Liver (tissue), 9 donors: ENCODE measurements around the gene CLDN14. TPM values are rescaled to one million over a fixed set of nuclear protein-coding genes. Genes with fewer than 3 reads are reported as not detected.

ENCODE experiments used
- DNase-seq: peaks from one replicate; pipeline ENCODE4 v3.0.0-alpha.2; 2017; ENCODE audit warnings: low spot score
- H3K27ac ChIP-seq, 2 donors: one replicate each; pipeline ENCODE4 v1.7.0; 2013; ENCODE audit warnings: inconsistent platforms in 2 of 2, low read length in 2 of 2, control low read depth in 1 of 2, low read depth in 1 of 2, mild to moderate bottlenecking in 1 of 2
- H3K27me3 ChIP-seq, 4 donors: one replicate each; pipeline versions ENCODE4 v1.6.1 to v1.7.0; 2013; ENCODE audit warnings: low read length in 3 of 4, inconsistent platforms in 1 of 4, mild to moderate bottlenecking in 1 of 4, moderate library complexity in 1 of 4; ENCODE audit not compliant: control insufficient read depth in 4 of 4, insufficient read depth in 4 of 4
- H3K36me3 ChIP-seq, 4 donors: one replicate each; pipeline versions ENCODE4 v1.6.1 to v1.7.0; 2013; ENCODE audit warnings: low read length in 3 of 4, mild to moderate bottlenecking in 3 of 4, low read depth in 1 of 4, moderate library complexity in 1 of 4; ENCODE audit not compliant: control insufficient read depth in 4 of 4, insufficient read depth in 3 of 4
- H3K4me1 ChIP-seq, 4 donors: one replicate each; pipeline versions ENCODE4 v1.6.1 to v1.7.0; 2013; ENCODE audit warnings: low read length in 3 of 4, mild to moderate bottlenecking in 3 of 4, moderate library complexity in 1 of 4; ENCODE audit not compliant: control insufficient read depth in 4 of 4, insufficient read depth in 4 of 4
- H3K4me3 ChIP-seq, 3 donors: one replicate each; pipeline versions ENCODE4 v1.6.1 to v1.7.0; 2013; ENCODE audit warnings: low read length in 3 of 3, control low read depth in 1 of 3, low read depth in 1 of 3, mild to moderate bottlenecking in 1 of 3
- H3K9ac ChIP-seq, 2 donors: one replicate each; pipeline ENCODE4 v1.7.0; 2013; ENCODE audit warnings: low read length in 2 of 2, mild to moderate bottlenecking in 2 of 2, moderate library complexity in 2 of 2, control low read depth in 1 of 2, low read depth in 1 of 2
- H3K9me3 ChIP-seq, 4 donors: one replicate each; pipeline versions ENCODE4 v1.6.1 to v1.7.0; 2013; ENCODE audit warnings: low read length in 3 of 4; ENCODE audit not compliant: control insufficient read depth in 4 of 4
- EGR1 ChIP-seq, 2 donors: IDR thresholded peaks; 2 replicates each; pipeline ENCODE4 v1.6.1; 2016 to 2018; ENCODE audit warnings: antibody characterized with exemption in 2 of 2, low read depth in 2 of 2
- FOXA1 ChIP-seq: IDR thresholded peaks from 2 replicates; pipeline ENCODE4 v1.6.1; 2016; ENCODE audit warnings: antibody characterized with exemption
- FOXA2 ChIP-seq: IDR thresholded peaks from 2 replicates; pipeline ENCODE4 v1.6.1; 2016; ENCODE audit warnings: antibody characterized with exemption
- HNF4A ChIP-seq, 2 donors: conservative IDR thresholded peaks; 2 replicates each; pipeline ENCODE4 v1.6.1; 2016; ENCODE audit warnings: antibody characterized with exemption in 2 of 2, mild to moderate bottlenecking in 2 of 2
- JUND ChIP-seq, 2 donors: IDR thresholded peaks; 2 replicates each; pipeline ENCODE4 v1.6.1; 2016; ENCODE audit warnings: antibody characterized with exemption in 2 of 2
- NR2F2 ChIP-seq: IDR thresholded peaks from 2 replicates; pipeline ENCODE4 v1.6.1; 2016; ENCODE audit warnings: antibody characterized with exemption
- RAD21 ChIP-seq, 2 donors: IDR thresholded peaks; 2 replicates each; pipeline ENCODE4 v1.6.1; 2016; ENCODE audit warnings: antibody characterized with exemption in 2 of 2, mild to moderate bottlenecking in 2 of 2
- REST ChIP-seq: IDR thresholded peaks from 2 replicates; pipeline ENCODE4 v1.6.1; 2016; ENCODE audit warnings: antibody characterized with exemption, mild to moderate bottlenecking
- RXRA ChIP-seq, 2 donors: IDR thresholded peaks; 2 replicates each; pipeline ENCODE4 v1.6.1; 2017 to 2018; ENCODE audit warnings: antibody characterized with exemption in 2 of 2, mild to moderate bottlenecking in 1 of 2
- SP1 ChIP-seq: IDR thresholded peaks from 2 replicates; pipeline ENCODE4 v1.6.1; 2018; ENCODE audit warnings: antibody characterized with exemption, mild to moderate bottlenecking
- TAF1 ChIP-seq: conservative IDR thresholded peaks from 2 replicates; pipeline ENCODE4 v1.6.1; 2016; ENCODE audit warnings: antibody characterized with exemption, mild to moderate bottlenecking
- YY1 ChIP-seq: IDR thresholded peaks from 2 replicates; pipeline ENCODE4 v1.6.1; 2016; ENCODE audit warnings: antibody characterized with exemption, mild to moderate bottlenecking
- ZBTB33 ChIP-seq: IDR thresholded peaks from 2 replicates; pipeline ENCODE4 v1.6.1; 2016; ENCODE audit warnings: antibody characterized with exemption
- WGBS: extraction: QIAGEN DNeasy Blood & Tissue Kit; methylation state at CpG from one replicate; pipeline ENCODE4 v1.1.7; 2013; 5-methylcytosine and 5-hydroxymethylcytosine counted together
- polyA plus RNA-seq, 2 donors: library from polyadenylated mRNA; stranded (reverse) in 1 of 2; unstranded in 1 of 2; fragments of 200-250 nt in 1 of 2; fragments of >200 nt in 1 of 2; fragmentation: Nextera tagmentation in 1 of 2; extraction: Ambion mirVana in 1 of 2; gene quantifications; one replicate each; pipeline versions ENCODE4 v1.2.1 to v1.2.3, GENCODE V29; 2013 to 2015
- total RNA-seq, 2 donors: library from RNA; depleted of rRNA; stranded (reverse); fragments of >200 nt; gene quantifications; one replicate each; pipeline ENCODE4 v1.2.3, GENCODE V29; 2014
- donor health status: healthy.
- donor health status: healthy.
- donor health status: healthy.
- donor health status: healthy.
- donor health status: healthy.

Gene CLDN14
- total and polyA plus RNA-seq, 4 donors: 6.3 to 19.4 (median 13.4) TPM

GRCh38 chr21:36429947-36430546 is 49.9 kb downstream of the CLDN14 start:
- no peak overlapping the region for H3K4me3 ChIP-seq

GRCh38 chr21:36428761-36429432 is 51.0 kb downstream of the CLDN14 start:
- TF ChIP-seq HNF4A (conservative IDR thresholded peaks at IDR 0.05): no peak
- TF ChIP-seq SP1: no peak
- no peak for TF ChIP-seq FOXA2
- no peak for TF ChIP-seq EGR1 (IDR thresholded peaks at IDR 0.05; ENCODE audit: low read depth in 2 of 2)
- no peak for TF ChIP-seq YY1
- no peak for TF ChIP-seq ZBTB33
- Histone ChIP-seq H3K27me3 (no peaks in the 10 kb centered on the region), H3K36me3 (no peaks in the 10 kb centered on the region), H3K4me3 (no peak overlapping the region), H3K27ac (no peak overlapping the region), H3K4me1 (no peaks in the 10 kb centered on the region), H3K9me3 (no peaks in the 10 kb centered on the region), H3K9ac (no peak overlapping the region)
- no peak for DNase-seq
- 87% methylated on average over 12 of the region's 12 CpGs for WGBS

More at GRCh38 chr21:36429947-36430546, 49.9 kb downstream of the CLDN14 start:
- no peaks in the 10 kb centered on the region for H3K4me1 ChIP-seq
- H3K36me3 ChIP-seq: no peaks in the 10 kb centered on the region
- no peaks in the 10 kb centered on the region for H3K27me3 ChIP-seq
- no peak for DNase-seq
- no peaks in the 10 kb centered on the region for H3K9me3 ChIP-seq
- H3K27ac ChIP-seq: peak overlapping the region; percentile 9 to 54
- 64% methylated on average over 22 of the region's 22 CpGs for WGBS
- TF ChIP-seq FOXA2 (no peak), JUND (IDR thresholded peaks at IDR 0.05) (peak in 1 of 2 donors; percentile 72), REST (no peak), FOXA1 (no peak), RAD21 (IDR thresholded peaks at IDR 0.05) (no peak), ZBTB33 (no peak), RXRA (IDR thresholded peaks at IDR 0.05) (peak in 1 of 2 donors; percentile 12), TAF1 (no peak), YY1 (no peak), NR2F2 (peak; percentile 59), HNF4A (conservative IDR thresholded peaks at IDR 0.05) (no peak)
- H3K9ac ChIP-seq: no peak overlapping the region
